PC-9 (cell line): ENCODE results near the gene ANKRD61. TPM values are rescaled to one million over a fixed set of nuclear protein-coding genes. Genes with fewer than 3 reads are reported as not detected.

Experiments used
- BruUV-seq: library from RNA; stranded (reverse); fragments of 400-500 nt; replicated peaks from 2 replicates; lab custom pipeline; 2021; lab: Mats Ljungman, UMichigan
- CTCF ChIA-PET: fragments of 300-600 bp; sonication (Branson Sonifier 250); formaldehyde crosslinking; loops from one replicate; lab custom pipeline; 2022; ENCODE audit warnings: antibody characterized with exemption; lab: Charles Lee
- POLR2A ChIA-PET: fragments of 300-600 bp; sonication (Branson Sonifier 250); formaldehyde crosslinking; loops from one replicate; lab custom pipeline; 2022; ENCODE audit warnings: antibody characterized with exemption; ENCODE audit not compliant: unreplicated experiment; lab: Charles Lee
- DNase-seq, 2 experiments: peaks; one replicate each; pipeline versions ENCODE4 v3.0.0 to v3.0.0-alpha.2; 2015 to 2022; ENCODE audit warnings: mixed read lengths in 1 of 2
- H2AFZ ChIP-seq: fragments of 200-600 bp; sonication (generic); 2 replicates; pipeline ENCODE4 v1.8.1; 2017; ENCODE audit warnings: antibody characterized with exemption
- H3F3A ChIP-seq: fragments of 200-600 bp; sonication (generic); 2 replicates; pipeline ENCODE4 v1.8.1; 2017; ENCODE audit warnings: antibody characterized with exemption, mild to moderate bottlenecking, low read depth; ENCODE audit not compliant: insufficient read depth
- H3K27ac ChIP-seq: fragments of 200-600 bp; sonication (generic); 2 replicates; pipeline ENCODE4 v1.6.1; 2016; ENCODE audit warnings: mixed run types
- H3K27me3 ChIP-seq: fragments of 200-600 bp; sonication (generic); 2 replicates; pipeline ENCODE4 v1.6.1; 2016; ENCODE audit warnings: low read depth, mixed run types; ENCODE audit not compliant: insufficient read depth
- H3K36me3 ChIP-seq: fragments of 200-600 bp; sonication (generic); 2 replicates; pipeline ENCODE4 v1.6.1; 2016; ENCODE audit warnings: low read depth, mixed run types
- H3K4me1 ChIP-seq: fragments of 200-600 bp; sonication (generic); replicated peaks from 2 replicates; pipeline ENCODE4 v1.6.1; 2016; ENCODE audit warnings: mixed run types; ENCODE audit not compliant: insufficient read depth
- H3K4me2 ChIP-seq: fragments of 200-600 bp; sonication (generic); 2 replicates; pipeline ENCODE4 v1.6.1; 2017; ENCODE audit warnings: mixed run types
- H3K4me3 ChIP-seq: fragments of 200-600 bp; sonication (generic); 2 replicates; pipeline ENCODE4 v1.6.1; 2016; ENCODE audit warnings: mixed run types
- H3K79me2 ChIP-seq: fragments of 200-600 bp; sonication (generic); 2 replicates; pipeline ENCODE4 v1.6.1; 2017; ENCODE audit warnings: low read depth, mixed run types
- H3K9me2 ChIP-seq: fragments of 200-600 bp; sonication (generic); 2 replicates; pipeline ENCODE4 v1.8.1; 2017; ENCODE audit warnings: mild to moderate bottlenecking; ENCODE audit not compliant: insufficient read depth
- H3K9me3 ChIP-seq: fragments of 200-600 bp; sonication (generic); 2 replicates; pipeline ENCODE4 v1.8.1; 2016; ENCODE audit warnings: low read depth; ENCODE audit not compliant: insufficient read depth
- H4K20me1 ChIP-seq: fragments of 200-600 bp; sonication (generic); 2 replicates; pipeline ENCODE4 v1.8.1; 2017; ENCODE audit not compliant: insufficient read depth
- EZH2 ChIP-seq: fragments of 200-600 bp; sonication (generic); IDR thresholded peaks from 2 replicates; pipeline ENCODE4 v1.8.0; 2017; ENCODE audit warnings: antibody characterized with exemption, low read depth
- intact Hi-C: fragments of 100-400 bp; cut with micrococcal nuclease; formaldehyde crosslinking; loops from one replicate; pipeline ENCODE4 v1.10.0; 2022; ENCODE audit not compliant: unreplicated experiment
- total RNA-seq: library from RNA; stranded (reverse); gene quantifications from 2 replicates; pipeline ENCODE4 v1.2.3, GENCODE V29; 2021
- TF ChIP-seq, protein P1 (sequence below): fragments of 200-600 bp; sonication (generic); conservative IDR thresholded peaks from 2 replicates; pipeline ENCODE4 v1.6.1; 2017; ENCODE audit warnings: mixed run types, antibody characterized with exemption, mild to moderate bottlenecking, moderate library complexity

The ANKRD61 gene
- total RNA-seq, 1 experiment from 2014 or later = 0.37 TPM

DNA sequence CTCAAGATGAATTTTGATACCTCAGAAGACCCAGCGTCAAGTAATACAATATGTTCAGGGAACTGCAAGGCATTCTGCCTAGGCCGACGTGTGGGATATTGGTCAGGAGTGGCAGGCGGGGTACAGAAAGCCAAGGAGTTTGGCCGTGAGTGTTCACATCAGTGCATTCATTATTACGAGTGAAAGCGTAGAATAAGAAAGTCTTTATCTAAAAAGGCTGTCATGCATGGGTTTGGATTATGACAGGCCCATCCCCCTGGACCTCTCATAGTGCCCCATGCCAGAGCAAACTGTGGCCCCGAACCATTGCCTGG lies 14.6 kb upstream of the ANKRD61 start:
- DNase-seq = no peak
- H3K27ac ChIP-seq = peak overlapping the region; percentile 90
- no peaks in the 10 kb centered on the region for H3K9me2 ChIP-seq
- POLR2A ChIA-PET = no interaction called here
- peaks cover 73% of the 10 kb centered on the region for H3K36me3 ChIP-seq
- H3F3A ChIP-seq = peaks cover 56% of the 10 kb centered on the region
- H3K79me2 ChIP-seq = peaks cover 58% of the 10 kb centered on the region
- H3K4me3 ChIP-seq = no peak overlapping the region
- no peaks in the 10 kb centered on the region for H3K9me3 ChIP-seq
- H3K4me2 ChIP-seq = 0 out of 2 replicates have a peak overlapping the region, but pooled peaks have one; percentile 32
- no peak overlapping the region for H2AFZ ChIP-seq
- intact Hi-C loops = no loop called here
- CTCF ChIA-PET = interaction anchor here (0.7 kb wide), 1 partner anchor 151 kb away, joined by 5 read pairs; no protein-coding TSS in a partner anchor
- H4K20me1 ChIP-seq = peaks cover 5% of the 10 kb centered on the region; the same call in 1 of the 2 replicates
- H3K4me1 ChIP-seq = peaks cover 35% of the 10 kb centered on the region
- no peak for TF ChIP-seq EZH2
- TF ChIP-seq, protein P1, sequence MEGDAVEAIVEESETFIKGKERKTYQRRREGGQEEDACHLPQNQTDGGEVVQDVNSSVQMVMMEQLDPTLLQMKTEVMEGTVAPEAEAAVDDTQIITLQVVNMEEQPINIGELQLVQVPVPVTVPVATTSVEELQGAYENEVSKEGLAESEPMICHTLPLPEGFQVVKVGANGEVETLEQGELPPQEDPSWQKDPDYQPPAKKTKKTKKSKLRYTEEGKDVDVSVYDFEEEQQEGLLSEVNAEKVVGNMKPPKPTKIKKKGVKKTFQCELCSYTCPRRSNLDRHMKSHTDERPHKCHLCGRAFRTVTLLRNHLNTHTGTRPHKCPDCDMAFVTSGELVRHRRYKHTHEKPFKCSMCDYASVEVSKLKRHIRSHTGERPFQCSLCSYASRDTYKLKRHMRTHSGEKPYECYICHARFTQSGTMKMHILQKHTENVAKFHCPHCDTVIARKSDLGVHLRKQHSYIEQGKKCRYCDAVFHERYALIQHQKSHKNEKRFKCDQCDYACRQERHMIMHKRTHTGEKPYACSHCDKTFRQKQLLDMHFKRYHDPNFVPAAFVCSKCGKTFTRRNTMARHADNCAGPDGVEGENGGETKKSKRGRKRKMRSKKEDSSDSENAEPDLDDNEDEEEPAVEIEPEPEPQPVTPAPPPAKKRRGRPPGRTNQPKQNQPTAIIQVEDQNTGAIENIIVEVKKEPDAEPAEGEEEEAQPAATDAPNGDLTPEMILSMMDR = no peak
- BruUV-seq = no TSS peak
- H3K27me3 ChIP-seq = no peaks in the 10 kb centered on the region

DNA sequence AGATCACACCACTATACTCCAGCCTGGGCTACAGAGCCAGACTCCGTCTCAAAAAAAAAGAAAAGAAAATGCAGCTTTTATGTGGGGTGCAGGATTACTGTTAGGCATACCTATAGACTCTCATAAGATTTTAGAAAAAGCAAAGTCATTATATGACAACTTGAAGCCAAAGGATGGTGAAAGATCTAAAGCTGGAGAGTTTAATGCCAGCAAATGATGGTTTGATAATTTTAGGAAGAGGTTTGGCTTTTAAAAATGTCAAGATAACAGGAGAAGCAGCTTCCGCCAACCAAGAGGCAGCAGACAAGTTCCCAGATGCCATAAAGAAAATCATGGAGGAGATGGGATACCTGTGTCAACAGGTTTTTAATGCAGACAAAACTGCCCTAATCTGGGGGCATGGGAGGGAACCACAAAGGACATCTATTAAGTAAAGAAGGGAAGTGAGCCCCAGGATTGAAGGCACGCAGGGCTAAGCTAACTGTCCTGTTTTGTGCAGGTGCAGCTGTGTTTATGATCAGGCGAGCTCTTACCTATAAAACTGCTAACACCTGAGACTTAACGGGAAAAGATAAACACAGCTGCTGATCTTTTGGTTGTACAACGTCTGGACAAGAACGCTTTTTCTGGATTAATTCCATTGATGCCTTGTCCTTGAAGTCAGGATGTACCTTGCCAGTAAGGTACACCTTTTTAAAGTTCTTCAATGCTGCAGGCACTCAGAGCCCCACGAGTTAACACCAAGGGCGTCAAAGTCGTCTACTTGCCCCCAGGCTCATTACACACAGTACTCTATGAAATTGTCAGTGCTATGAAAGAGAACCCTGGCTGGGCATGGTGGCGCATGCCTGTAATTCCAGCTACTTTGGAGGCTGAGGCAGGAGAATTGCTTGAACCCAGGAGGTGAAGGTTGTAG lies 10.5 kb upstream of the ANKRD61 start:
- ChIA-PET POLR2A (no interaction called here), CTCF (no interaction called here)
- H3K27me3 ChIP-seq = no peaks in the 10 kb centered on the region
- no peak overlapping the region for H2AFZ ChIP-seq
- peaks cover 31% of the 10 kb centered on the region for H3K4me1 ChIP-seq
- no peak overlapping the region for H3K4me3 ChIP-seq
- H3K9me2 ChIP-seq = no peaks in the 10 kb centered on the region
- H3K79me2 ChIP-seq = peaks cover 33% of the 10 kb centered on the region
- no TSS peak for BruUV-seq
- peaks cover 11% of the 10 kb centered on the region; the same call in 1 of the 2 replicates for H4K20me1 ChIP-seq
- peaks cover 60% of the 10 kb centered on the region for H3F3A ChIP-seq
- no peaks in the 10 kb centered on the region for H3K9me3 ChIP-seq
- H3K4me2 ChIP-seq = no peak overlapping the region
- intact Hi-C loops = no loop called here
- peak overlapping the region; percentile 16; the same call in 1 of the 2 replicates for H3K27ac ChIP-seq
- no peak for TF ChIP-seq EZH2
- TF ChIP-seq, protein P1 = no peak
- DNase-seq = no peak
- peaks cover 79% of the 10 kb centered on the region for H3K36me3 ChIP-seq

DNA sequence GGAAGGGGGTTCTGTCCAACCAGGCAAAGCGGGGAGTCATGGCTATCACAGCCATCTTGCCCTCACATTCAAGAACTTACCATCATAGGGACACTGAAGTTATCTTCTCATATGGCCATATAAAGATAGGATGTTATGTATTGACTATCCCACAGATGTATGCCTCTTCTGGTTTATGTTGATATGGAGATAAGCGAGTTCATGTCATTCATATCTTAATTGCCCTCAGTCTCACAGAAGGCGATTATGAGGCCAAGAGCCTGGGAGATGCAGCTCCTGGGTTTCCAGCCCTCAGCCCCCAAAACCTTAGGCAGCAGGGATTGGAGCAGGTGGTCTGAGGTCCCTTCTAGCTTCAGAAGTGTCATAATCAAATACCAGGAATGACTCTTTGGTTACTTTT lies 8.5 kb upstream of the ANKRD61 start:
- no peak overlapping the region for H3K4me3 ChIP-seq
- peaks cover 11% of the 10 kb centered on the region; the same call in 1 of the 2 replicates for H4K20me1 ChIP-seq
- no TSS peak for BruUV-seq
- TF ChIP-seq, protein P1 = no peak
- TF ChIP-seq EZH2 = no peak
- ChIA-PET POLR2A (interaction anchor here (0.6 kb wide), 1 partner anchor 15 kb away, joined by 4 read pairs; no protein-coding TSS in a partner anchor), CTCF (interaction anchor here (1.1 kb wide), 1 partner anchor 25 kb away, joined by 3 read pairs; no protein-coding TSS in a partner anchor)
- H3K27me3 ChIP-seq = no peaks in the 10 kb centered on the region
- H3F3A ChIP-seq = peaks cover 63% of the 10 kb centered on the region
- peaks cover 22% of the 10 kb centered on the region for H3K4me1 ChIP-seq
- no peaks in the 10 kb centered on the region for H3K9me2 ChIP-seq
- no peak for DNase-seq
- H2AFZ ChIP-seq = no peak overlapping the region
- no peaks in the 10 kb centered on the region for H3K9me3 ChIP-seq
- intact Hi-C loops = no loop called here
- H3K27ac ChIP-seq = no peak overlapping the region
- H3K36me3 ChIP-seq = peaks cover 85% of the 10 kb centered on the region
- peaks cover 21% of the 10 kb centered on the region for H3K79me2 ChIP-seq
- no peak overlapping the region for H3K4me2 ChIP-seq
